K562 (cell line): ENCODE measurements around the gene SYT1. TPM values are rescaled to one million over a fixed set of nuclear protein-coding genes. Genes with fewer than 3 reads are reported as not detected.

ENCODE experiments used
- ATAC-seq: fragments of 200-7000 bp; cut with Tn5 transposase; 3 replicates; pipeline ENCODE4 v1.9.1; 2020; ENCODE audit warnings: moderate library complexity
- BruUV-seq: library from RNA; stranded (reverse); fragments of 400-500 nt; replicated peaks from 2 replicates; lab custom pipeline; 2021; lab: Mats Ljungman, UMichigan
- CTCF ChIA-PET: fragments of 300-600 bp; formaldehyde crosslinking; extraction: SDS; loops from one replicate; lab custom pipeline; 2021; ENCODE audit warnings: low intra/inter-chr PET ratio; lab: Yijun Ruan, JAX
- POLR2A ChIA-PET: fragments of 300-600, 350-650 bp; sonication (Branson Sonifier 250); formaldehyde crosslinking; extraction: SDS; loops from one replicate; lab custom pipeline; 2021; ENCODE audit warnings: antibody characterized with exemption, inconsistent platforms; lab: Yijun Ruan, JAX
- DNase-seq, 4 experiments: peaks; one replicate each; pipeline versions ENCODE4 v3.0.0 to v3.0.0-alpha.2; 2011 to 2018; ENCODE audit warnings: low spot score in 3 of 4, mixed read lengths in 3 of 4; ENCODE audit errors: extremely low read depth in 1 of 4
- FAIRE-seq: peaks from 2 replicates; lab custom pipeline; 2011; peaks lifted over from hg19 to GRCh38; lab: Jason Lieb, UNC
- H2AFZ ChIP-seq: 2 replicates; pipeline ENCODE4 v1.6.0; 2011; ENCODE audit warnings: low read depth, low read length, control low read depth, inconsistent platforms
- H3K27ac ChIP-seq: fragments of 200-600 bp; 3 replicates; pipeline ENCODE4 v1.8.0; 2011; ENCODE audit warnings: low read depth, mild to moderate bottlenecking, control low read depth, inconsistent platforms, low read length, moderate library complexity, mixed read lengths; ENCODE audit errors: extremely low read depth
- H3K27me3 ChIP-seq, 2 experiments: fragments of 300-600 bp in 1 of 2; 2 replicates in 1 of 2; 3 replicates in 1 of 2; pipeline versions ENCODE4 v1.6.0 to v1.8.0; 2011; ENCODE audit warnings: inconsistent platforms in 2 of 2, low read length in 2 of 2, mild to moderate bottlenecking in 1 of 2, mixed read lengths in 1 of 2, moderate library complexity in 1 of 2; ENCODE audit not compliant: control insufficient read depth in 2 of 2, insufficient read depth in 2 of 2
- H3K36me3 ChIP-seq: fragments of 300-600 bp; 3 replicates; pipeline ENCODE4 v1.8.0; 2011; ENCODE audit warnings: mild to moderate bottlenecking, low read length, inconsistent platforms; ENCODE audit not compliant: control insufficient read depth, insufficient read depth
- H3K4me1 ChIP-seq, 2 experiments: fragments of 200-600 bp in 1 of 2; replicated peaks in 1 of 2; 2 replicates in 1 of 2; 3 replicates in 1 of 2; pipeline versions ENCODE4 v1.5.1 to v1.8.0; 2011; ENCODE audit warnings: inconsistent platforms in 2 of 2, low read length in 2 of 2, mild to moderate bottlenecking in 1 of 2, mixed read lengths in 1 of 2, moderate library complexity in 1 of 2; ENCODE audit not compliant: control insufficient read depth in 2 of 2, insufficient read depth in 2 of 2
- H3K4me2 ChIP-seq: 2 replicates; pipeline ENCODE4 v1.6.1; 2011; ENCODE audit warnings: low read length, control low read depth, inconsistent platforms, mixed read lengths; ENCODE audit not compliant: insufficient read depth
- H3K4me3 ChIP-seq: fragments of 200-600 bp; sonication (generic), shearing (Covaris generic); 2 replicates; pipeline ENCODE4 v1.5.1; 2016; ENCODE audit warnings: control low read depth, inconsistent platforms
- H3K79me2 ChIP-seq: fragments of 200-600 bp; 3 replicates; pipeline ENCODE4 v1.8.0; 2011; ENCODE audit warnings: low read length, inconsistent platforms; ENCODE audit not compliant: control insufficient read depth, insufficient read depth
- H3K9ac ChIP-seq, 2 experiments: 2 replicates each; pipeline versions ENCODE4 v1.6.0 to v1.6.1; 2011; ENCODE audit warnings: low read depth in 2 of 2, low read length in 2 of 2, control low read depth in 1 of 2, inconsistent platforms in 1 of 2, mild to moderate bottlenecking in 1 of 2, mixed read lengths in 1 of 2; ENCODE audit not compliant: insufficient read depth in 1 of 2
- H3K9me1 ChIP-seq: one replicate; pipeline ENCODE4 v1.6.0; 2011; ENCODE audit warnings: inconsistent platforms, mild to moderate bottlenecking, low read length, moderate library complexity; ENCODE audit not compliant: control insufficient read depth, insufficient read depth
- H3K9me3 ChIP-seq: replicated peaks from 2 replicates; pipeline ENCODE4 v1.5.1; 2011; ENCODE audit warnings: low read depth, low read length, inconsistent platforms; ENCODE audit not compliant: control insufficient read depth, insufficient read depth
- H4K20me1 ChIP-seq: replicated peaks from 2 replicates; pipeline ENCODE4 v1.6.1; 2011; ENCODE audit warnings: low read length, inconsistent platforms, mixed read lengths; ENCODE audit not compliant: control insufficient read depth, insufficient read depth
- BCOR ChIP-seq: fragments of 450-650 bp; IDR thresholded peaks from 2 replicates; pipeline ENCODE4 v1.6.1; 2016
- EZH2 ChIP-seq: IDR thresholded peaks from 2 replicates; pipeline ENCODE4 v1.6.1; 2012; ENCODE audit warnings: low read depth, mild to moderate bottlenecking, inconsistent platforms, low read length, borderline replicate concordance
- HMBOX1 ChIP-seq: sonication (generic); IDR thresholded peaks from 2 replicates; pipeline ENCODE4 v1.6.1; 2016
- HNRNPK ChIP-seq: fragments of 200-400 bp; formaldehyde crosslinking; IDR thresholded peaks from one replicate; pipeline ENCODE4 v1.6.1; 2018; ENCODE audit warnings: mild to moderate bottlenecking, low read depth, low read length; ENCODE audit not compliant: poor library complexity, severe bottlenecking
- LARP7 ChIP-seq: fragments of 450-650 bp; IDR thresholded peaks from 2 replicates; pipeline ENCODE4 v1.6.1; 2016
- MNT ChIP-seq, 2 experiments: fragments of 450-650 bp; conservative IDR thresholded peaks; 2 replicates each; pipeline ENCODE4 v1.6.1; 2017; ENCODE audit warnings: mild to moderate bottlenecking in 2 of 2, moderate library complexity in 2 of 2
- PHF20 ChIP-seq: fragments of 450-650 bp; IDR thresholded peaks from 2 replicates; pipeline ENCODE4 v1.6.1; 2018; ENCODE audit not compliant: partially characterized antibody
- PHTF2 ChIP-seq: fragments of 250-450 bp; sonication (Bioruptor Pico); IDR thresholded peaks from 2 replicates; pipeline ENCODE4 v1.5.0; 2021; ENCODE audit warnings: mild to moderate bottlenecking
- POLR2A ChIP-seq: fragments of 450-650 bp; conservative IDR thresholded peaks from 2 replicates; pipeline ENCODE4 v1.6.1; 2016
- RBM17 ChIP-seq: fragments of 200-400 bp; formaldehyde crosslinking; IDR thresholded peaks from 2 replicates; pipeline ENCODE4 v1.6.1; 2017; ENCODE audit warnings: low read depth, mild to moderate bottlenecking, low read length, borderline replicate concordance
- RFX1 ChIP-seq: fragments of 450-650 bp; IDR thresholded peaks from 2 replicates; pipeline ENCODE4 v1.6.1; 2016; ENCODE audit warnings: mild to moderate bottlenecking, moderate library complexity
- SP1 ChIP-seq: sonication (generic); formaldehyde crosslinking; IDR thresholded peaks from 2 replicates; pipeline ENCODE4 v1.8.1; 2022; ENCODE audit warnings: mild to moderate bottlenecking, missing genetic modification reagents
- THAP12 ChIP-seq: fragments of 250-450 bp; sonication (Bioruptor Pico); IDR thresholded peaks from 2 replicates; pipeline ENCODE4 v1.9.0; 2021; ENCODE audit warnings: mild to moderate bottlenecking, inconsistent platforms
- TOE1 ChIP-seq, 2 experiments: fragments of 450-650 bp in 1 of 2; sonication (generic) in 1 of 2; formaldehyde crosslinking in 1 of 2; IDR thresholded peaks; 2 replicates each; pipeline versions ENCODE4 v1.7.1 to v1.8.0; 2016 to 2022; ENCODE audit warnings: borderline replicate concordance in 2 of 2, mild to moderate bottlenecking in 2 of 2, antibody characterized with exemption in 1 of 2, inconsistent platforms in 1 of 2, low read depth in 1 of 2, missing genetic modification reagents in 1 of 2, moderate library complexity in 1 of 2
- ZNF592 ChIP-seq: fragments of 450-650 bp; IDR thresholded peaks from 2 replicates; pipeline ENCODE4 v1.6.1; 2017; ENCODE audit warnings: antibody characterized with exemption, mild to moderate bottlenecking
- WGBS: fragments of 100-300 bp; shearing (Covaris generic); methylation state at CpG from one replicate; pipeline ENCODE4 v1.1.6; 2016; ENCODE audit warnings: low coverage, mixed read lengths; ENCODE audit not compliant: insufficient coverage; ENCODE audit errors: missing lambda C conversion rate; 5-methylcytosine and 5-hydroxymethylcytosine counted together
- in situ Hi-C: fragments of 300-500 bp; cut with MboI; formaldehyde crosslinking; loops from 4 replicates; pipeline ENCODE4 v1.15.0; 2018; ENCODE audit warnings: inconsistent platforms, mixed read lengths
- intact Hi-C: fragments of 100-400 bp; cut with micrococcal nuclease; formaldehyde crosslinking; loops from 2 replicates; pipeline ENCODE4 v1.14.2; 2022
- polyA plus RNA-seq, 8 experiments: library from polyadenylated mRNA; depleted of rRNA in 4 of 8; stranded (reverse) in 5 of 8; unstranded in 3 of 8; fragments of >200 nt; fragmentation: Nextera tagmentation in 2 of 8; fragmentation: Illumina TruSeq in 1 of 8; extraction: Ambion mirVana in 2 of 8; extraction: Trizol in 1 of 8; gene quantifications; 2 replicates each; pipeline versions ENCODE4 v1.2.1 to v1.2.3, GENCODE V29; 2011 to 2014; ENCODE audit warnings: inconsistent platforms in 1 of 8, missing spikeins in 1 of 8
- total RNA-seq, 7 experiments: library from RNA; depleted of rRNA in 6 of 7; stranded (reverse); fragments of >200 nt in 6 of 7; fragmentation: Illumina TruSeq in 2 of 7; extraction: Trizol in 2 of 7; gene quantifications; 2 replicates each; pipeline versions ENCODE4 v1.2.1 to v1.2.3, GENCODE V29; 2011 to 2021; ENCODE audit warnings: low replicate concordance in 1 of 7

SYT1 gene
- total and polyA plus RNA-seq, 9 of the 15 experiments (the other 6 are each of a cell fraction or from before 2014, with no cell fraction given): 0.03 to 0.13 (median 0.07) TPM; not detected in 4

GRCh38 chr12:79448816-79449215, 584.2 kb downstream of the SYT1 start:
- intact Hi-C loops (no loop called here), in situ Hi-C loops (no loop called here)
- POLR2A ChIA-PET: interaction anchor here (0.7 kb wide), 1 partner anchor 35 kb away, joined by 4 read pairs; no protein-coding TSS in a partner anchor
- no peak for TF ChIP-seq BCOR
- no peak for TF ChIP-seq RFX1
- no peak for TF ChIP-seq MNT (conservative IDR thresholded peaks at IDR 0.05)
- TF ChIP-seq LARP7: no peak
- no peak for TF ChIP-seq POLR2A
- no peak for TF ChIP-seq THAP12
- TF ChIP-seq RBM17: no peak
- TF ChIP-seq TOE1 (IDR thresholded peaks at IDR 0.05; ENCODE audit: borderline replicate concordance): no peak
- TF ChIP-seq TOE1 (CRISPR knock-in tag; IDR thresholded peaks at IDR 0.05; ENCODE audit: borderline replicate concordance, low read depth): no peak
- TF ChIP-seq EZH2: no peak
- no peak for TF ChIP-seq SP1
- TF ChIP-seq ZNF592: no peak
- no peak for TF ChIP-seq PHF20
- no peak for TF ChIP-seq PHTF2
- no peak for TF ChIP-seq HMBOX1
- no peak for TF ChIP-seq HNRNPK

More at GRCh38 chr12:79448816-79449215, 584.2 kb downstream of the SYT1 start:
- no peaks in the 10 kb centered on the region for H3K9me3 ChIP-seq
- FAIRE-seq (no peak), ATAC-seq (no peak), DNase-seq (no peak)
- H3K79me2 ChIP-seq: no peaks in the 10 kb centered on the region
- H2AFZ ChIP-seq: no peak overlapping the region
- WGBS: 2% methylated on average over 9 of the region's 11 CpGs
- no peak overlapping the region for H3K27ac ChIP-seq
- H4K20me1 ChIP-seq: no peaks in the 10 kb centered on the region
- no peaks in the 10 kb centered on the region for H3K27me3 ChIP-seq
- H3K9ac ChIP-seq: no peak overlapping the region
- no peak overlapping the region for H3K4me3 ChIP-seq
- H3K9me1 ChIP-seq: no peaks in the 10 kb centered on the region
- no TSS peak for BruUV-seq
- H3K4me2 ChIP-seq: no peak overlapping the region
- no peaks in the 10 kb centered on the region for H3K36me3 ChIP-seq
- CTCF ChIA-PET: no interaction called here
- no peaks in the 10 kb centered on the region for H3K4me1 ChIP-seq
